Panc1 (cell line): ENCODE data around the gene HTR3D. TPM values are rescaled to one million over a fixed set of nuclear protein-coding genes. Genes with fewer than 3 reads are reported as not detected.

Experiments
- ATAC-seq: fragments of 200-7000 bp; cut with Tn5 transposase; 2 replicates; pipeline ENCODE4 v1.9.1; 2020; ENCODE audit warnings: mild to moderate bottlenecking, moderate library complexity
- BruUV-seq: library from RNA; stranded (reverse); fragments of 400-500 nt; replicated peaks from 2 replicates; lab custom pipeline; 2021; lab: Mats Ljungman, UMichigan
- CTCF ChIA-PET: fragments of 300-600 bp; sonication (Branson Sonifier 250); formaldehyde crosslinking; loops from one replicate; lab custom pipeline; 2022; ENCODE audit warnings: antibody characterized with exemption; lab: Charles Lee
- POLR2A ChIA-PET: fragments of 300-600 bp; sonication (Branson Sonifier 250); formaldehyde crosslinking; loops from one replicate; lab custom pipeline; 2022; ENCODE audit warnings: antibody characterized with exemption; lab: Charles Lee
- DNase-seq: peaks from one replicate; pipeline ENCODE4 v3.0.0-alpha.2; 2010; ENCODE audit warnings: low read depth, low spot score
- H3K27ac ChIP-seq: 2 replicates; pipeline ENCODE4 v1.5.1; 2011; ENCODE audit warnings: mild to moderate bottlenecking, low read length, inconsistent platforms
- H3K27me3 ChIP-seq: fragments of 200-500 bp; sonication (Bioruptor generic); 2 replicates; pipeline ENCODE4 v1.6.0; 2014; ENCODE audit warnings: low read length, inconsistent platforms; ENCODE audit not compliant: control insufficient read depth, insufficient read depth
- H3K36me3 ChIP-seq: fragments of 200-500 bp; sonication (Bioruptor generic); 2 replicates; pipeline ENCODE4 v1.5.1; 2014; ENCODE audit warnings: inconsistent platforms, mild to moderate bottlenecking, low read length, moderate library complexity; ENCODE audit not compliant: control insufficient read depth, insufficient read depth
- H3K4me1 ChIP-seq: 2 replicates; pipeline ENCODE4 v1.5.1; 2011; ENCODE audit warnings: inconsistent platforms, mild to moderate bottlenecking, low read length, moderate library complexity; ENCODE audit not compliant: control insufficient read depth, insufficient read depth
- H3K4me3 ChIP-seq, 2 experiments: 2 replicates each; pipeline ENCODE4 v1.5.1; 2011 to 2012; ENCODE audit warnings: low read depth in 2 of 2, low read length in 2 of 2, mild to moderate bottlenecking in 2 of 2, inconsistent platforms in 1 of 2, moderate library complexity in 1 of 2
- H3K9me3 ChIP-seq: fragments of 200-500 bp; sonication (Bioruptor generic); 2 replicates; pipeline ENCODE4 v1.5.1; 2014; ENCODE audit warnings: low read depth, mild to moderate bottlenecking, inconsistent platforms, low read length, moderate library complexity; ENCODE audit not compliant: control insufficient read depth, insufficient read depth
- POLR2AphosphoS5 ChIP-seq: IDR thresholded peaks from 2 replicates; pipeline ENCODE4 v1.6.1; 2012; ENCODE audit warnings: mild to moderate bottlenecking, low read depth, low read length, moderate library complexity
- SIN3A ChIP-seq: IDR thresholded peaks from 2 replicates; pipeline ENCODE4 v1.6.1; 2012; ENCODE audit warnings: low read depth, mild to moderate bottlenecking, low read length, moderate library complexity, borderline replicate concordance; ENCODE audit not compliant: insufficient read depth
- TCF7L2 ChIP-seq: IDR thresholded peaks from 2 replicates; pipeline ENCODE4 v1.6.1; 2011; ENCODE audit warnings: mild to moderate bottlenecking, low read depth, low read length, inconsistent platforms
- in situ Hi-C: cut with HindIII; loops from 2 replicates; pipeline ENCODE4 v1.10.0; 2016; ENCODE audit warnings: low sequenced_read_pairs, low pct_unique_long_range_greater_than_20kb
- intact Hi-C: fragments of 100-400 bp; cut with micrococcal nuclease; formaldehyde crosslinking; loops from one replicate; pipeline ENCODE4 v1.10.0; 2022; ENCODE audit not compliant: unreplicated experiment
- total RNA-seq: library from RNA; stranded (reverse); gene quantifications from one replicate; pipeline ENCODE4 v1.2.1, GENCODE V29; 2021; ENCODE audit not compliant: unreplicated experiment
- TF ChIP-seq, protein P1 (sequence below): fragments of 450-650 bp; IDR thresholded peaks from 2 replicates; pipeline ENCODE4 v1.5.1; 2017; ENCODE audit warnings: mild to moderate bottlenecking
- TF ChIP-seq, protein P2 (sequence below), 2 experiments: IDR thresholded peaks; 2 replicates each; pipeline ENCODE4 v1.6.1; 2011 to 2012; ENCODE audit warnings: low read depth in 2 of 2, control low read depth in 1 of 2, low read length in 1 of 2, mild to moderate bottlenecking in 1 of 2, moderate library complexity in 1 of 2; ENCODE audit not compliant: insufficient read depth in 1 of 2

Gene HTR3D
- total RNA-seq, 1 experiment from 2014 or later = not detected

DNA sequence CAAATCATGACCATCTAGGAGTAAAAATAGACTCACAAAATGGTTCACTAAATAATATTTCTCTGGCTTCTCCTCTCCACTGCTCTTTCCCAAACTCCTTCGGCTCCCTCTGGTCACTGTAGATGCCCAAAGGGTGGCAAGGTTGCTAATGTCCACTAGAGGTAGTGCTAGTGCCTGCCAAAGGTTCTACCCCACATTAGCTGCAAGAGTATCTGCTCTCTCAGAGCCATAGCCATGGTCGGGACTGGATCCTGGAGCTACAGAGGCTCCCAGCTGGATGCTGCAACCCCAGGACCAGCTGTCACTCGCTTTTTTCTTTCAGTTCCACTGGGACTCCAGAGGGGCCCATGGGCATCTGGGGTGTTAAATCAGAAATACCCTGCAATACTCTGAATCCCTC, 8.5 kb downstream of the HTR3D start:
- DNase-seq (no peak), ATAC-seq (peak; percentile 97)
- Histone ChIP-seq H3K4me1 (no peaks in the 10 kb centered on the region), H3K36me3 (no peaks in the 10 kb centered on the region), H3K27me3 (0 out of 2 replicates have a peak, but pooled peaks cover 1% of the 10 kb centered on the region), H3K27ac (no peak overlapping the region), H3K9me3 (no peaks in the 10 kb centered on the region), H3K4me3 (no peak overlapping the region)
- BruUV-seq = no TSS peak
- CTCF ChIA-PET = interaction anchor here (0.5 to 1.1 kb wide), 5 partner anchors 77 to 249 kb away, joined by 3 to 4 read pairs (median 4); partner anchors contain the start of genes AP2M1 and EIF2B5
- in situ Hi-C loops = no loop called here
- intact Hi-C loops = loop anchor here (2.0 to 10.0 kb wide), 2 partner anchors 95 to 247 kb away; partner anchors contain the start of gene EIF2B5
- TF ChIP-seq, protein P1, sequence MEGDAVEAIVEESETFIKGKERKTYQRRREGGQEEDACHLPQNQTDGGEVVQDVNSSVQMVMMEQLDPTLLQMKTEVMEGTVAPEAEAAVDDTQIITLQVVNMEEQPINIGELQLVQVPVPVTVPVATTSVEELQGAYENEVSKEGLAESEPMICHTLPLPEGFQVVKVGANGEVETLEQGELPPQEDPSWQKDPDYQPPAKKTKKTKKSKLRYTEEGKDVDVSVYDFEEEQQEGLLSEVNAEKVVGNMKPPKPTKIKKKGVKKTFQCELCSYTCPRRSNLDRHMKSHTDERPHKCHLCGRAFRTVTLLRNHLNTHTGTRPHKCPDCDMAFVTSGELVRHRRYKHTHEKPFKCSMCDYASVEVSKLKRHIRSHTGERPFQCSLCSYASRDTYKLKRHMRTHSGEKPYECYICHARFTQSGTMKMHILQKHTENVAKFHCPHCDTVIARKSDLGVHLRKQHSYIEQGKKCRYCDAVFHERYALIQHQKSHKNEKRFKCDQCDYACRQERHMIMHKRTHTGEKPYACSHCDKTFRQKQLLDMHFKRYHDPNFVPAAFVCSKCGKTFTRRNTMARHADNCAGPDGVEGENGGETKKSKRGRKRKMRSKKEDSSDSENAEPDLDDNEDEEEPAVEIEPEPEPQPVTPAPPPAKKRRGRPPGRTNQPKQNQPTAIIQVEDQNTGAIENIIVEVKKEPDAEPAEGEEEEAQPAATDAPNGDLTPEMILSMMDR = peak; percentile 90
- TF ChIP-seq SIN3A = no peak
- no peak for TF ChIP-seq POLR2AphosphoS5
- TF ChIP-seq, protein P2, sequence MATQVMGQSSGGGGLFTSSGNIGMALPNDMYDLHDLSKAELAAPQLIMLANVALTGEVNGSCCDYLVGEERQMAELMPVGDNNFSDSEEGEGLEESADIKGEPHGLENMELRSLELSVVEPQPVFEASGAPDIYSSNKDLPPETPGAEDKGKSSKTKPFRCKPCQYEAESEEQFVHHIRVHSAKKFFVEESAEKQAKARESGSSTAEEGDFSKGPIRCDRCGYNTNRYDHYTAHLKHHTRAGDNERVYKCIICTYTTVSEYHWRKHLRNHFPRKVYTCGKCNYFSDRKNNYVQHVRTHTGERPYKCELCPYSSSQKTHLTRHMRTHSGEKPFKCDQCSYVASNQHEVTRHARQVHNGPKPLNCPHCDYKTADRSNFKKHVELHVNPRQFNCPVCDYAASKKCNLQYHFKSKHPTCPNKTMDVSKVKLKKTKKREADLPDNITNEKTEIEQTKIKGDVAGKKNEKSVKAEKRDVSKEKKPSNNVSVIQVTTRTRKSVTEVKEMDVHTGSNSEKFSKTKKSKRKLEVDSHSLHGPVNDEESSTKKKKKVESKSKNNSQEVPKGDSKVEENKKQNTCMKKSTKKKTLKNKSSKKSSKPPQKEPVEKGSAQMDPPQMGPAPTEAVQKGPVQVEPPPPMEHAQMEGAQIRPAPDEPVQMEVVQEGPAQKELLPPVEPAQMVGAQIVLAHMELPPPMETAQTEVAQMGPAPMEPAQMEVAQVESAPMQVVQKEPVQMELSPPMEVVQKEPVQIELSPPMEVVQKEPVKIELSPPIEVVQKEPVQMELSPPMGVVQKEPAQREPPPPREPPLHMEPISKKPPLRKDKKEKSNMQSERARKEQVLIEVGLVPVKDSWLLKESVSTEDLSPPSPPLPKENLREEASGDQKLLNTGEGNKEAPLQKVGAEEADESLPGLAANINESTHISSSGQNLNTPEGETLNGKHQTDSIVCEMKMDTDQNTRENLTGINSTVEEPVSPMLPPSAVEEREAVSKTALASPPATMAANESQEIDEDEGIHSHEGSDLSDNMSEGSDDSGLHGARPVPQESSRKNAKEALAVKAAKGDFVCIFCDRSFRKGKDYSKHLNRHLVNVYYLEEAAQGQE (IDR thresholded peaks at IDR 0.05; ENCODE audit: insufficient read depth in 1 of 2, low read depth in 2 of 2, low read length in 1 of 2) = no peak
- TF ChIP-seq TCF7L2 = no peak
- POLR2A ChIA-PET = no interaction called here

DNA sequence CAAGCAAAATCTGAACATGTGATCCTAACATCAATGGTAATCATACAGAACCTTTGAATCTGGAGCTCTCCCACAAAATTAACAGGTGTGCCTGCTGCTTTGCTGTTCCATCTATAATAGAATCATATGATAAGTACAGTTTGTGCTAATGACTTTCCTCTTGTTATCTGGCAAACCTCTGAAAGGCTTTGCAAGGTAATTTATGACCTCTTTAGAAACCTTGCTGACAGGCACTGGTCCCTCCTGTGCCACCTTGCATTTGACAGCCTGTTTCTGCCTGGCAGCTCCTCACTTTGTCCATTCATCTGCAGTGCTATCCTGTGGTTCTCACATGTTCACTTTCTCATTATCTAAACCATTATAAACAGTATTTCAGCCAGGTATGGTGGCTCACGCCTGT, 11.1 kb downstream of the HTR3D start:
- TF ChIP-seq TCF7L2 (no peak), SIN3A (no peak), POLR2AphosphoS5 (no peak)
- TF ChIP-seq, protein P2 (IDR thresholded peaks at IDR 0.05; ENCODE audit: insufficient read depth in 1 of 2, low read depth in 2 of 2, low read length in 1 of 2) = no peak
- TF ChIP-seq, protein P1 = no peak
- POLR2A ChIA-PET = no interaction called here
- no peaks in the 10 kb centered on the region for H3K4me1 ChIP-seq
- no peaks in the 10 kb centered on the region for H3K27me3 ChIP-seq
- intact Hi-C loops (loop anchor here (10.0 kb wide), 1 partner anchor 92 kb away; the partner anchor contains the start of gene EIF2B5), in situ Hi-C loops (no loop called here)
- CTCF ChIA-PET = no interaction called here
- no peak for ATAC-seq
- BruUV-seq = no TSS peak
- no peaks in the 10 kb centered on the region for H3K9me3 ChIP-seq
- DNase-seq = no peak
- H3K27ac ChIP-seq = no peak overlapping the region
- no peak overlapping the region for H3K4me3 ChIP-seq
- H3K36me3 ChIP-seq = no peaks in the 10 kb centered on the region
